ENCODE results near the gene RP9. TPM values are rescaled to one million over a fixed set of nuclear protein-coding genes. Genes with fewer than 3 reads are reported as not detected.

Gene RP9
- total RNA-seq, 6 experiments from 2014 or later = 11.4 to 16.6 (median 14.9) TPM

DNA sequence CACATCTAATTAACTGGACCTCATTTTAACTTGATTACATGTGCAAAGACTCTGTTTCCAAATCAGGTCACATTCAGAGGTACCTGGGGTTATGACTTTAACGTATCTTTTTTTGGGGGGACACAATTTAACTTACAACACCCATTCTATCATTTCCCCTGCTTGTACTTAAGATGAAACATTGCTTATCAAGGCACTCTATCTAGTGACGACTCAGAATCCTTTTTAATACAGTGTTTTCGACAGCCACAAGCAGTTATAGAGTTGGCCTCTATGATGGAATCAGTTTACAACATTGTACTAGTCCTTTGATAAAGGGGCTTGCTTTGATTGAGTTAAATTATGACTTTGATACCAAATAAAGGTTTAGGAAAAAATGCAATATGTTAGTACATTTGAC, 42.9 kb upstream of the RP9 start:
- Mint-ChIP-seq H3K27me3 (ENCODE audit: insufficient read depth) (no peaks in the 10 kb centered on the region; the same call in 1 of the 2 replicates), H3K4me3 (no peak overlapping the region), H3K36me3 (ENCODE audit: low read depth) (no peaks in the 10 kb centered on the region), H3K27ac (no peak overlapping the region), H3K9me3 (no peaks in the 10 kb centered on the region), H3K4me1 (ENCODE audit: low read depth) (peaks cover 14% of the 10 kb centered on the region)
- TF ChIP-seq, protein P1, sequence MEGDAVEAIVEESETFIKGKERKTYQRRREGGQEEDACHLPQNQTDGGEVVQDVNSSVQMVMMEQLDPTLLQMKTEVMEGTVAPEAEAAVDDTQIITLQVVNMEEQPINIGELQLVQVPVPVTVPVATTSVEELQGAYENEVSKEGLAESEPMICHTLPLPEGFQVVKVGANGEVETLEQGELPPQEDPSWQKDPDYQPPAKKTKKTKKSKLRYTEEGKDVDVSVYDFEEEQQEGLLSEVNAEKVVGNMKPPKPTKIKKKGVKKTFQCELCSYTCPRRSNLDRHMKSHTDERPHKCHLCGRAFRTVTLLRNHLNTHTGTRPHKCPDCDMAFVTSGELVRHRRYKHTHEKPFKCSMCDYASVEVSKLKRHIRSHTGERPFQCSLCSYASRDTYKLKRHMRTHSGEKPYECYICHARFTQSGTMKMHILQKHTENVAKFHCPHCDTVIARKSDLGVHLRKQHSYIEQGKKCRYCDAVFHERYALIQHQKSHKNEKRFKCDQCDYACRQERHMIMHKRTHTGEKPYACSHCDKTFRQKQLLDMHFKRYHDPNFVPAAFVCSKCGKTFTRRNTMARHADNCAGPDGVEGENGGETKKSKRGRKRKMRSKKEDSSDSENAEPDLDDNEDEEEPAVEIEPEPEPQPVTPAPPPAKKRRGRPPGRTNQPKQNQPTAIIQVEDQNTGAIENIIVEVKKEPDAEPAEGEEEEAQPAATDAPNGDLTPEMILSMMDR (IDR thresholded peaks at IDR 0.05) = no peak
- no peak for DNase-seq

GRCh38 chr7:33145156-33145555, 36.0 kb upstream of the RP9 start:
- H3K27ac Mint-ChIP-seq = no peak overlapping the region
- TF ChIP-seq, protein P1 (IDR thresholded peaks at IDR 0.05) = no peak
- H3K9me3 Mint-ChIP-seq = no peaks in the 10 kb centered on the region
- no peak overlapping the region for H3K4me3 Mint-ChIP-seq
- peaks cover 9% of the 10 kb centered on the region for H3K4me1 Mint-ChIP-seq (ENCODE audit: low read depth)
- no peaks in the 10 kb centered on the region; the same call in 1 of the 2 replicates for H3K27me3 Mint-ChIP-seq (ENCODE audit: insufficient read depth)
- H3K36me3 Mint-ChIP-seq (ENCODE audit: low read depth) = peaks cover 6% of the 10 kb centered on the region
- DNase-seq = no peak

DNA sequence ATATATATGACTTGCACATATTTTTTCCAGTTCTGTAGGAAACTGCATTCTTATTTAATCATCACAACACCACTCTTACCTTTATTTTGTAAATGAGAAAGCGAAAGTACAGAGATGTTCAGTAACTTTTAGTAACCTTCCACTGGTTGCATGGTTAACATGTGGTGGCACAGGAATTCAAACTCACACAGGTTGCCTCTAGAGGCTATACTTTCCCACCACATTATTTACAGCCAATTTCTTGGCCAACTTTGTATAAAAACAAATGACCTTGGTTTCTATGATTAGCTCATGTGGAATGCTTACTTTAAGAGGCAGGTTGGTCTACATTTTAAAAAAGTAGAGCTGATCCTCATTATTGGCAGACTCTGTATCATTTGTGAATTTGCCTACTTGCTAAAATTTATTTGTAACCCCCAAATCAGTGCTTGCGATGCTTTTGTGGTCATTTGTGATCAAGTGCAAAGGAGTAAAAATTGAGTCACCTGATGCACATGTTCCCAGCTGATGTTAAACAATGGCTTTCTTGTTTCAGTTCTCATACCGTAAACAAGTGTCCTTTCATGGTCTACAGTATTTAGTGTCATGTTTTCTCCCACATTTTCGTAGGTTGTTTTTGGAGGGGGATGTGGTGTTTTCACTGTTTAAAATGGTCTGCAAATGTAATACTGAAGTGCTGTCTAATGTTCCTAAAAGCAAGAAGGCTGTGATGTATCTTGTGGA, 35.0 kb upstream of the RP9 start:
- DNase-seq = no peak
- Mint-ChIP-seq H3K4me1 (ENCODE audit: low read depth) (peaks cover 9% of the 10 kb centered on the region), H3K27ac (no peak overlapping the region), H3K9me3 (no peaks in the 10 kb centered on the region), H3K4me3 (no peak overlapping the region), H3K27me3 (ENCODE audit: insufficient read depth) (no peaks in the 10 kb centered on the region; the same call in 1 of the 2 replicates), H3K36me3 (ENCODE audit: low read depth) (peaks cover 6% of the 10 kb centered on the region)
- TF ChIP-seq, protein P1 (IDR thresholded peaks at IDR 0.05) = no peak

- H3K4me3 Mint-ChIP-seq = no peak overlapping the region
- H3K36me3 Mint-ChIP-seq (ENCODE audit: low read depth) = peaks cover 6% of the 10 kb centered on the region
- no peak for DNase-seq
- TF ChIP-seq, protein P1 (IDR thresholded peaks at IDR 0.05) = no peak
- peaks cover 9% of the 10 kb centered on the region for H3K4me1 Mint-ChIP-seq (ENCODE audit: low read depth)
- no peaks in the 10 kb centered on the region for H3K9me3 Mint-ChIP-seq
- H3K27ac Mint-ChIP-seq = no peak overlapping the region
- no peaks in the 10 kb centered on the region for H3K27me3 Mint-ChIP-seq (ENCODE audit: insufficient read depth)
Measured at GRCh38 chr7:33142585-33142984, 33.4 kb upstream of the RP9 start.

GRCh38 chr7:33137103-33137502, 27.9 kb upstream of the RP9 start:
- TF ChIP-seq, protein P1 (IDR thresholded peaks at IDR 0.05) = no peak
- Mint-ChIP-seq H3K36me3 (ENCODE audit: low read depth) (peaks cover 11% of the 10 kb centered on the region; the same call in 1 of the 2 replicates), H3K4me1 (ENCODE audit: low read depth) (no peaks in the 10 kb centered on the region), H3K4me3 (no peak overlapping the region), H3K9me3 (no peaks in the 10 kb centered on the region), H3K27me3 (ENCODE audit: insufficient read depth) (no peaks in the 10 kb centered on the region; the same call in 1 of the 2 replicates), H3K27ac (no peak overlapping the region)
- no peak for DNase-seq

Data from HFFc6 (cell line).